GM23248 (cell line): ENCODE results near the gene CRACR2A.

Experiments
- EZH2 ChIP-seq: fragments of 200-600 bp; sonication (generic); IDR thresholded peaks from 2 replicates; pipeline ENCODE4 v1.6.1; 2018; ENCODE audit warnings: antibody characterized with exemption, mild to moderate bottlenecking; ENCODE audit not compliant: insufficient read depth, poor library complexity, severe bottlenecking
- EZH2phosphoT487 ChIP-seq: fragments of 200-600 bp; sonication (generic); IDR thresholded peaks from 2 replicates; pipeline ENCODE4 v1.6.1; 2018; ENCODE audit warnings: antibody characterized with exemption, moderate library complexity, mild to moderate bottlenecking, low read depth; ENCODE audit not compliant: insufficient read depth

GRCh38 chr12:3668479-3669165 is 84.3 kb downstream of the CRACR2A start:
- no peak for TF ChIP-seq EZH2
- TF ChIP-seq EZH2phosphoT487, result no peak
